Stimulated activated CD8-positive, alpha-beta memory T cell treated with anti-CD3 and anti-CD28 coated beads, Interleukin-12 subunit alpha, Interleukin-12 subunit beta, amount 100 ng/mL, for 1 hour (primary cell): ENCODE data around the gene C4orf54.

Source experiments
- DNase-seq: peaks from one replicate; pipeline ENCODE4 v3.0.0-alpha.2; 2020; ENCODE audit warnings: low read depth

C4orf54 gene

GRCh38 chr4:99657798-99658197 lies at the start of gene C4orf54:
Gene C4orf54 (minus strand): TSS chr4:99657828. CDS start chr4:99654648, 3,180 bp downstream.
- no peak for DNase-seq

- DNase-seq = no peak
Measured at GRCh38 chr4:99705891-99706290, 48.3 kb upstream of the C4orf54 start.

GRCh38 chr4:99696801-99697200 lies 39.2 kb upstream of the C4orf54 start:
- DNase-seq = no peak

GRCh38 chr4:99693140-99693539 lies 35.5 kb upstream of the C4orf54 start:
- DNase-seq = no peak

GRCh38 chr4:99690990-99691389 lies 33.4 kb upstream of the C4orf54 start:
- no peak for DNase-seq

GRCh38 chr4:99690472-99690871 lies 32.8 kb upstream of the C4orf54 start:
- no peak for DNase-seq

GRCh38 chr4:99687120-99687519 lies 29.5 kb upstream of the C4orf54 start:
- no peak for DNase-seq

- DNase-seq = no peak
Measured at GRCh38 chr4:99685234-99685633, 27.6 kb upstream of the C4orf54 start.

- DNase-seq = no peak
Measured at GRCh38 chr4:99683895-99684294, 26.3 kb upstream of the C4orf54 start.

GRCh38 chr4:99679976-99680375 lies 22.3 kb upstream of the C4orf54 start:
- DNase-seq = no peak

DNA sequence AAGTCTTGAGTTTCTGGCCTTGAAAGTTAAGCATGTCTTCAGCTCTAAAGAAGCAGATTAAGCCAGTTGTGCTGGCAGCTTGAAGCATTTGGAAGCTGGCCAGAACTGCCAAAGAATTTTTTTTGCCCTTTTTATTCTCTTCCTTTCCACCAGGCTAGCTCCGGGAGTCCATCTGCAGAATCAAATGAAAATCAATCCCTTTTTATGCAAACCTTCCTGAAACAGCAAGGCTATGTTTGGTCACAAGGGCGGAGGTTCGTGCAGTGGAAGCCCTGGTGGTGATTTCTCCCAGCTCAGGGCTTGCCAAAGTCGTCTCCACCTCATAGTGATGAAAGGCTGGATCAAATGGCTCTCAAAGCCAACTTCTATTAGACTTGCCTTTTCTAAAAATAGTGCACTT lies 21.6 kb upstream of the C4orf54 start:
- no peak for DNase-seq

GRCh38 chr4:99677161-99677560 lies 19.5 kb upstream of the C4orf54 start:
- DNase-seq = no peak

GRCh38 chr4:99670409-99671073 lies 12.9 kb upstream of the C4orf54 start:
- no peak for DNase-seq

DNA sequence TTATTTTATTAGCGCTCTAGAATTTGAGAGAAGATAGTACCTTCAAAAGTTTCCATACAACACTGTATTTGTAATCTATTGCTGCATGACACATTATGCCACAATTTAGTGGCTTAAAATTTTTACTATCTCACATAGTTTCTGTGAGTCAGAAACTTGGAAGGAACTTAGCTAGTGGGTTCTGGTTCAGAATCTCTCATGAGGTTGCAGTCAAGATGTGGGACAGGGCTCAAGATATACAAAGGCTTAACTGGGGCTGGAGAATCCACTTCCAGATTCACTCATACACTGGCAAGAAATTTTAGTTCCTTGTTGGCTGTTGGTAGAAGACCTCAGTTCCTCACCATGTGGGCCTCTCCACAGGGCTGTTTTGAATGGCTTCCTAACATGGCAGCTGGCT lies 11.5 kb upstream of the C4orf54 start:
- DNase-seq = no peak

- DNase-seq = no peak
Measured at GRCh38 chr4:99668472-99668871, 10.8 kb upstream of the C4orf54 start.

- DNase-seq = no peak
Measured at GRCh38 chr4:99665983-99666382, 8.4 kb upstream of the C4orf54 start.

GRCh38 chr4:99664716-99665115 lies 7.1 kb upstream of the C4orf54 start:
- no peak for DNase-seq

DNA sequence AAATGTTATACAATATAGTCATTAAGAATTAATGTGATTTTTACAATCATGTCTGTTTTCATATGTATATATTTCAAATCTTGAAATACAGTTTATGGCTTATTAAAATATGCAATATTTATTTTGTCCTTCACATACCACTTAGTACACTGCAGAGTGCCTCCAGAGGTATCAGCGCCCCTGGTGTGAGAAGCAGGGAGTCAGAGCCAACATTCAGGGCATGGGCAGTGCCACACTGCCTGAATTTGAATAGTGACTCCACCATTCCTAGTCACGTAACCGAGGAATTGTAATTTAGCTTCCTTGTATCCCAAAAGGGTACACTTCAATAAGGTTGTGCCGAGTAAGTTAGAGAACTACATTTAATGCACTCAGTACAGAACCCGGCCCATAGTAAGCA lies 4.3 kb upstream of the C4orf54 start:
- DNase-seq = no peak

- no peak for DNase-seq
Measured at GRCh38 chr4:99658666-99659065, 1.0 kb upstream of the C4orf54 start.

- DNase-seq = no peak
Measured at GRCh38 chr4:99655308-99656081, 2.1 kb downstream of the C4orf54 start.

- no peak for DNase-seq
Measured at GRCh38 chr4:99654361-99654761, 3.3 kb downstream of the C4orf54 start.

- no peak for DNase-seq
Measured at GRCh38 chr4:99653916-99654315, 3.7 kb downstream of the C4orf54 start.

GRCh38 chr4:99652596-99653436 lies 4.8 kb downstream of the C4orf54 start:
- no peak for DNase-seq
